Measurements from ENCODE around the gene RGPD6.
"Not testable (repeated sequence)": the region's sequence is repeated elsewhere in the genome, so short reads cannot be mapped to it uniquely, and the experiment has no call there.

Gene RGPD6

GRCh38 chr2:110480084-110480483, 96.9 kb downstream of the RGPD6 start:
- not testable (repeated sequence) for DNase-seq

GRCh38 chr2:110477370-110477769, 99.7 kb downstream of the RGPD6 start:
- DNase-seq: not testable (repeated sequence)

GRCh38 chr2:110476952-110477351, 100.1 kb downstream of the RGPD6 start:
- not testable (repeated sequence) for DNase-seq

- not testable (repeated sequence) for DNase-seq
Observed at GRCh38 chr2:110475627-110476359, 101.2 kb downstream of the RGPD6 start.

GRCh38 chr2:110474898-110475297, 102.1 kb downstream of the RGPD6 start:
- not testable (repeated sequence) for DNase-seq

- DNase-seq: not testable (repeated sequence)
Observed at GRCh38 chr2:110473059-110473358, 104.0 kb downstream of the RGPD6 start.

GRCh38 chr2:110472171-110473058, 104.6 kb downstream of the RGPD6 start, which contains the start of gene LIMS4:
LIMS4 (minus strand) TSS chr2:110472816; CDS start chr2:110472778, 38 bp downstream.
- DNase-seq: not testable (repeated sequence)

GRCh38 chr2:110468921-110469320, 108.1 kb downstream of the RGPD6 start:
- not testable (repeated sequence) for DNase-seq

- not testable (repeated sequence) for DNase-seq
Observed at GRCh38 chr2:110465312-110465711, 111.7 kb downstream of the RGPD6 start.

Measured in stimulated activated CD4-positive, alpha-beta T cell treated with anti-CD3 and anti-CD28 coated beads, Interleukin-4, amount 100 ng/mL, for 1 hour (primary cell).